Measurements from ENCODE around the gene PCDH9. TPM values are rescaled to one million over a fixed set of nuclear protein-coding genes. Genes with fewer than 3 reads are reported as not detected.

PCDH9 gene
- polyA plus RNA-seq, 3 donors = 0.03 TPM; not detected in 1

DNA sequence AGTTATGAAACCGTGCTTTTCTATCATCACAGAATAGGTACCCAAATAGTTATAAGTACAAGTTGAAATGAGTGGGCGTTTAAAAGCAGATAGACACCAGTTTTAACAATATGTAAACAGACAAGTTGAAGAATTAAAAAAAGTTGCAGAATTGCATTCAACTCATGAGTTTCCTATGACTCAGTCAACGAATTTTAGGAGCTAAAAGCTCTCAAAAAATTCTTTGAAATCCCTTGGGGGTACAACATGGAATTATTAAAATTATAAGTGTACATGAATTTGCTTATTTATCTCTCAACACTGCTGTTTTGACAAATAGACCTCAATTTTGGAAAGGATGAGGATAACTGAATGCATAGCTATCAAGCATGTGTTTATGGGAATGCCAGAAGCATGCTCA lies 693.4 kb downstream of the PCDH9 start:
- no peaks in the 10 kb centered on the region for H3K4me1 Mint-ChIP-seq
- no peak for DNase-seq
- H3K4me3 ChIP-seq (replicated peaks in 1 of 3; ENCODE audit: low read depth in 2 of 3, low read length in 3 of 3) = no peak overlapping the region
- H3K27ac ChIP-seq (ENCODE audit: low read depth in 1 of 2, low read length in 2 of 2) = no peak overlapping the region
- H3K36me3 ChIP-seq (replicated peaks in 1 of 2; ENCODE audit: control insufficient read depth in 1 of 2, insufficient read depth in 2 of 2, low read length in 2 of 2) = no peaks in the 10 kb centered on the region
- no peaks in the 10 kb centered on the region for H3K9me3 ChIP-seq (replicated peaks in 1 of 2; ENCODE audit: control insufficient read depth in 1 of 2, insufficient read depth in 1 of 2, low read length in 2 of 2)
- no peak overlapping the region for H3K4me3 Mint-ChIP-seq
- no peak overlapping the region for H3K27ac Mint-ChIP-seq
- H3K4me2 ChIP-seq (replicated peaks; ENCODE audit: extremely low read depth, low read length, poor library complexity, severe bottlenecking) = no peak overlapping the region
- H2AFZ ChIP-seq (ENCODE audit: insufficient read depth, low read depth, low read length, poor library complexity, severe bottlenecking) = no peak overlapping the region
- H3K4me1 ChIP-seq (ENCODE audit: control insufficient read depth in 1 of 2, insufficient read depth in 2 of 2, low read length in 2 of 2) = no peaks in the 10 kb centered on the region
- H3K9ac ChIP-seq (ENCODE audit: insufficient read depth, low read length, poor library complexity, severe bottlenecking) = no peak overlapping the region
- no peaks in the 10 kb centered on the region for H3K79me2 ChIP-seq (ENCODE audit: insufficient read depth, low read length)
- no peaks in the 10 kb centered on the region for H4K20me1 ChIP-seq (ENCODE audit: insufficient read depth, low read length)
- H3K36me3 Mint-ChIP-seq = no peaks in the 10 kb centered on the region
- H3K9me3 Mint-ChIP-seq = peaks cover 0 to 6% (median 2%) of the 10 kb centered on the region in 7 donors
- no CpG with 5 or more reads among the region's 3 CpGs for WGBS (ENCODE audit: insufficient coverage)
- intact Hi-C loops (cut with micrococcal nuclease) = no loop called here
- TF ChIP-seq, protein P1, sequence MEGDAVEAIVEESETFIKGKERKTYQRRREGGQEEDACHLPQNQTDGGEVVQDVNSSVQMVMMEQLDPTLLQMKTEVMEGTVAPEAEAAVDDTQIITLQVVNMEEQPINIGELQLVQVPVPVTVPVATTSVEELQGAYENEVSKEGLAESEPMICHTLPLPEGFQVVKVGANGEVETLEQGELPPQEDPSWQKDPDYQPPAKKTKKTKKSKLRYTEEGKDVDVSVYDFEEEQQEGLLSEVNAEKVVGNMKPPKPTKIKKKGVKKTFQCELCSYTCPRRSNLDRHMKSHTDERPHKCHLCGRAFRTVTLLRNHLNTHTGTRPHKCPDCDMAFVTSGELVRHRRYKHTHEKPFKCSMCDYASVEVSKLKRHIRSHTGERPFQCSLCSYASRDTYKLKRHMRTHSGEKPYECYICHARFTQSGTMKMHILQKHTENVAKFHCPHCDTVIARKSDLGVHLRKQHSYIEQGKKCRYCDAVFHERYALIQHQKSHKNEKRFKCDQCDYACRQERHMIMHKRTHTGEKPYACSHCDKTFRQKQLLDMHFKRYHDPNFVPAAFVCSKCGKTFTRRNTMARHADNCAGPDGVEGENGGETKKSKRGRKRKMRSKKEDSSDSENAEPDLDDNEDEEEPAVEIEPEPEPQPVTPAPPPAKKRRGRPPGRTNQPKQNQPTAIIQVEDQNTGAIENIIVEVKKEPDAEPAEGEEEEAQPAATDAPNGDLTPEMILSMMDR (IDR thresholded peaks at IDR 0.05) = no peak
- H3K27me3 ChIP-seq (ENCODE audit: control insufficient read depth in 2 of 2, insufficient read depth in 2 of 2, low read length in 2 of 2) = no peaks in the 10 kb centered on the region
- H3K27me3 Mint-ChIP-seq (ENCODE audit: low read depth in 3 of 3) = no peaks in the 10 kb centered on the region

DNA sequence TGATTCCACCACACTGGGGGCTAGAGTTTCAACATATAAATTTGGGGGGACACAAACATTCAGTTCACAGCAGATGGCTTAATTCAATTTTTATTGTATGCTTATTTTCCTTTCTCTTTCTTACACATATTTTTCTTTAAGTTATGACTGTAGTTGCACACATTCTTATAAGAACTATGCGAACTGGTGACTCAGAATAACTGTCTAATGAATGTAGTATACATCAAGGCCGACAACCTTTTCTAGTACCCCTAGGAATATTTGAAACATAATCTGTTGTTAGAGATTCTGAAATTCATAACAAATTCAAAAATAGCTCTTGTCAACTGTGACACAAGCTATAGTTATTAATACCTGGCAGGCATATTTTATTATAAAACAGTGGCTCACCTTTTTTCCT lies 695.6 kb downstream of the PCDH9 start:
- Mint-ChIP-seq H3K27me3 (ENCODE audit: low read depth in 3 of 3) (no peaks in the 10 kb centered on the region), H3K27ac (no peak overlapping the region), H3K36me3 (no peaks in the 10 kb centered on the region), H3K4me3 (no peak overlapping the region), H3K9me3 (peaks cover 0 to 6% (median 2%) of the 10 kb centered on the region in 7 donors), H3K4me1 (no peaks in the 10 kb centered on the region)
- intact Hi-C loops (cut with micrococcal nuclease) = no loop called here
- Histone ChIP-seq H3K4me3 (replicated peaks in 1 of 3; ENCODE audit: low read depth in 2 of 3, low read length in 3 of 3) (no peak overlapping the region), H3K79me2 (ENCODE audit: insufficient read depth, low read length) (no peaks in the 10 kb centered on the region), H3K4me2 (replicated peaks; ENCODE audit: extremely low read depth, low read length, poor library complexity, severe bottlenecking) (no peak overlapping the region), H2AFZ (ENCODE audit: insufficient read depth, low read depth, low read length, poor library complexity, severe bottlenecking) (no peak overlapping the region), H3K36me3 (replicated peaks in 1 of 2; ENCODE audit: control insufficient read depth in 1 of 2, insufficient read depth in 2 of 2, low read length in 2 of 2) (no peaks in the 10 kb centered on the region), H3K9me3 (replicated peaks in 1 of 2; ENCODE audit: control insufficient read depth in 1 of 2, insufficient read depth in 1 of 2, low read length in 2 of 2) (no peaks in the 10 kb centered on the region), H4K20me1 (ENCODE audit: insufficient read depth, low read length) (no peaks in the 10 kb centered on the region), H3K4me1 (ENCODE audit: control insufficient read depth in 1 of 2, insufficient read depth in 2 of 2, low read length in 2 of 2) (no peaks in the 10 kb centered on the region), H3K27ac (ENCODE audit: low read depth in 1 of 2, low read length in 2 of 2) (no peak overlapping the region), H3K9ac (ENCODE audit: insufficient read depth, low read length, poor library complexity, severe bottlenecking) (no peak overlapping the region), H3K27me3 (ENCODE audit: control insufficient read depth in 2 of 2, insufficient read depth in 2 of 2, low read length in 2 of 2) (no peaks in the 10 kb centered on the region)
- DNase-seq = no peak
- TF ChIP-seq, protein P1 (IDR thresholded peaks at IDR 0.05) = no peak
- WGBS (ENCODE audit: insufficient coverage) = no CpG with 5 or more reads among the region's 2 CpGs
